Thoracic aorta (tissue), 2 donors: ENCODE data around the gene PPP6R3. TPM values are rescaled to one million over a fixed set of nuclear protein-coding genes. Genes with fewer than 3 reads are reported as not detected.

Experiments
- ATAC-seq: fragments of 150-250 bp; one replicate; pipeline ENCODE4 v1.8.0; 2017; ENCODE audit warnings: low read depth; ENCODE audit not compliant: insufficient number of reproducible peaks, low FRiP score
- DNase-seq: peaks from one replicate; pipeline ENCODE4 v3.0.0-alpha.2; 2020; ENCODE audit warnings: low spot score
- H3K27ac ChIP-seq, 2 donors: fragments of 200-600 bp; sonication (generic); 1 replicate in 1 of 2; 2 replicates in 1 of 2; pipeline ENCODE4 v1.5.1; 2016; ENCODE audit warnings: mild to moderate bottlenecking in 2 of 2, moderate library complexity in 2 of 2
- H3K27me3 ChIP-seq: fragments of 200-600 bp; sonication (generic); replicated peaks from 2 replicates; pipeline ENCODE4 v1.6.0; 2016; ENCODE audit warnings: mild to moderate bottlenecking; ENCODE audit not compliant: insufficient read depth
- H3K36me3 ChIP-seq: fragments of 200-600 bp; sonication (generic); one replicate; pipeline ENCODE4 v1.5.1; 2016
- H3K4me1 ChIP-seq, 2 donors: fragments of 200-600 bp; sonication (generic); 1 replicate in 1 of 2; 2 replicates in 1 of 2; pipeline versions ENCODE4 v1.5.1 to v1.6.0; 2016; ENCODE audit warnings: low read depth in 2 of 2, mild to moderate bottlenecking in 1 of 2; ENCODE audit not compliant: control insufficient read depth in 1 of 2
- H3K4me3 ChIP-seq: fragments of 200-600 bp; sonication (generic); 2 replicates; pipeline ENCODE4 v1.5.1; 2016; ENCODE audit warnings: mild to moderate bottlenecking
- H3K9me3 ChIP-seq: fragments of 200-600 bp; sonication (generic); 2 replicates; pipeline ENCODE4 v1.5.1; 2016
- CTCF ChIP-seq: fragments of 200-600 bp; sonication (generic); IDR thresholded peaks from one replicate; pipeline ENCODE4 v1.5.1; 2019; ENCODE audit warnings: antibody characterized with exemption
- total RNA-seq, 2 donors: library from RNA; depleted of rRNA; stranded (reverse); fragments of >200 nt; gene quantifications; one replicate each; pipeline versions ENCODE4 v1.1.0 to v1.2.3, GENCODE V29; 2016

The PPP6R3 gene
- total RNA-seq, 2 donors from 2014 or later: 75.4 to 166 TPM

DNA sequence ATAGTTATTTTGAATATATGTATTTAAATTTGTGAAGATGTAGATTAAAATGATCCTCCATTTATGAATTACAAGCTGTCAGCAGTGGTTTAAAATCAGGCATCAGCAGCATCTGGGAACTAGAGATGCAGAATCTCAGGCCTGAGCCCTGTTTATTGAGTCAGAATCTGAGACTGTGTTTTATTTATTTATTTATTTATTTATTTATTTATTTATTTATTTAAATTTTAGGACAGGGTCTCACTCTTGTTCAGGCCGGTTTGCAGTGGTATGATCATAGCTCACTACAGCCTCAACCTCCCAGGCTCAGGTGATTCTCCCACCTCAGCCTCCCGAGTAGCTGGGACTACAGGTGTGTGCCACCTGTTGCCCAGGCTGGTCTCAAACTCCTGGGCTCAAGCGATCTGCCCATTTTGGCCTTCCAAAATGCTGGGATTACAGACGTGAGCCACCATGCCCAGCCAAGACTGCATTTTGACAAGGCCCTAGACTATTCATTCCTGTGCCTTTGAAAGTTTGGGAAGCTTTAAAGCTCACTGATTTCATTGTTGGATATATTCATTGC, 70.7 kb downstream of the PPP6R3 start:
- no peak for ATAC-seq
- Histone ChIP-seq H3K4me1 (peaks cover 3 to 31% of the 10 kb centered on the region in 2 donors), H3K27ac (no peak overlapping the region), H3K4me3 (no peak overlapping the region), H3K36me3 (no peaks in the 10 kb centered on the region), H3K27me3 (no peaks in the 10 kb centered on the region), H3K9me3 (no peaks in the 10 kb centered on the region)
- no peak for DNase-seq
- no peak for TF ChIP-seq CTCF

DNA sequence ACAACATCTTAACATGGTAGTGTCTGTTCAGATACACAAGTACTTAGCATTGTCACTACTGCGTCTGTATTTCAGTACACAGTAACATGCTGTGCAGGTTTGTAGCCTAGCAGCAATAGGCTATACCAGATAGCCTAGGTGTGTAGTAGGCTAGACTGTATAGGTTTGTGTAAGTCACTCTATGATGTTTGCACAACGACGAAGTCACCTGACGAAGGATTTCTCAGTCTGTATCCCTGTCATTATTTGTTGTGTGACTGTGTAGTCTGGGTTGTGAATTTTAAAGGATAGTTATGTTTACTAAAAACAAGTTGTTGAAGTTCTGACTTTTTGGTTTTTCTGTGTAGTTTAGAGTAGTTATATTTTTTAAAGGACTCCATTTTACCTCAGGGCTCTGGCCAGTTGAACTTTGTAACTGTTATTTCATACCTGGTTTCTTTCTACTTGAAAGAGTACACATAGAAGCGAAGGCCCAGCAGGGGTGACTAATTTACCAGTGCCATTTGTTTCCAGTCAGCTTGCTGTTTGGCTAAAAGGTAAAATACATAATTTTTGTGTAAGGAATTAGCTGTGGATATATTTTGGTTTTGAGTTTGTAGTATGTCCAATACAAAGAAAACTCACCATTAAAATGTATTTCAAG, 72.3 kb downstream of the PPP6R3 start:
- Histone ChIP-seq H3K27me3 (no peaks in the 10 kb centered on the region), H3K36me3 (no peaks in the 10 kb centered on the region), H3K4me3 (no peak overlapping the region), H3K27ac (no peak overlapping the region), H3K4me1 (peaks cover 3 to 39% of the 10 kb centered on the region in 2 donors), H3K9me3 (no peaks in the 10 kb centered on the region)
- ATAC-seq (no peak), DNase-seq (no peak)
- TF ChIP-seq CTCF: no peak

GRCh38 chr11:68533945-68534344, 73.4 kb downstream of the PPP6R3 start:
- H3K27me3 ChIP-seq: no peaks in the 10 kb centered on the region
- no peak for DNase-seq
- no peak for ATAC-seq
- peaks cover 5% of the 10 kb centered on the region for H3K36me3 ChIP-seq
- no peak overlapping the region for H3K27ac ChIP-seq
- peaks cover 3 to 39% of the 10 kb centered on the region in 2 donors for H3K4me1 ChIP-seq
- H3K9me3 ChIP-seq: no peaks in the 10 kb centered on the region
- no peak overlapping the region for H3K4me3 ChIP-seq
- TF ChIP-seq CTCF: no peak

- Histone ChIP-seq H3K4me3 (no peak overlapping the region), H3K27ac (no peak overlapping the region), H3K4me1 (peaks cover 3 to 39% of the 10 kb centered on the region in 2 donors), H3K9me3 (no peaks in the 10 kb centered on the region), H3K27me3 (no peaks in the 10 kb centered on the region), H3K36me3 (peaks cover 6% of the 10 kb centered on the region)
- ATAC-seq (no peak), DNase-seq (no peak)
- no peak for TF ChIP-seq CTCF
Observed at GRCh38 chr11:68535098-68535497, 74.5 kb downstream of the PPP6R3 start.

GRCh38 chr11:68536706-68537105, 76.2 kb downstream of the PPP6R3 start:
- H3K4me3 ChIP-seq: no peak overlapping the region
- peaks cover 6% of the 10 kb centered on the region for H3K36me3 ChIP-seq
- H3K9me3 ChIP-seq: no peaks in the 10 kb centered on the region
- H3K27me3 ChIP-seq: no peaks in the 10 kb centered on the region
- no peak for ATAC-seq
- DNase-seq: no peak
- no peak for TF ChIP-seq CTCF
- H3K4me1 ChIP-seq: peaks cover 3 to 40% of the 10 kb centered on the region in 2 donors
- H3K27ac ChIP-seq: no peak overlapping the region
